Ovary (tissue), 9 donors: Measurements from ENCODE around the gene GSG1. TPM values are rescaled to one million over a fixed set of nuclear protein-coding genes. Genes with fewer than 3 reads are reported as not detected.

Experiments used
- DNase-seq, 5 donors: peaks; one replicate each; pipeline ENCODE4 v3.0.0-alpha.2; 2019 to 2020
- H3K27ac ChIP-seq, 2 donors: fragments of 200-600 bp; one replicate each; pipeline versions ENCODE4 v1.5.1 to v1.8.0; 2019 to 2022
- H3K27me3 ChIP-seq: fragments of 200-600 bp; one replicate; pipeline ENCODE4 v1.8.0; 2022
- H3K36me3 ChIP-seq: fragments of 200-600 bp; sonication (generic); one replicate; pipeline ENCODE4 v1.5.1; 2019
- H3K4me1 ChIP-seq: one replicate; pipeline ENCODE4 v1.8.1; 2013; ENCODE audit warnings: mild to moderate bottlenecking, moderate library complexity; ENCODE audit not compliant: insufficient read depth
- H3K4me3 ChIP-seq: fragments of 200-600 bp; sonication (generic); one replicate; pipeline ENCODE4 v1.5.1; 2017
- H3K9me3 ChIP-seq, 2 donors: fragments of 200-600 bp in 1 of 2; sonication (generic) in 1 of 2; one replicate each; pipeline versions ENCODE4 v1.5.1 to v1.8.1; 2013 to 2019; ENCODE audit warnings: mild to moderate bottlenecking in 1 of 2, moderate library complexity in 1 of 2
- CTCF ChIP-seq, 3 donors: fragments of 450-650 bp in 2 of 3; fragments of 200-600 bp in 1 of 3; IDR thresholded peaks; one replicate each; pipeline versions ENCODE4 v1.5.1 to v1.8.0; 2016 to 2022; ENCODE audit warnings: antibody characterized with exemption in 3 of 3, mild to moderate bottlenecking in 1 of 3
- EP300 ChIP-seq: sonication (generic); formaldehyde crosslinking; IDR thresholded peaks from one replicate; pipeline ENCODE4 v1.6.1; 2017; ENCODE audit warnings: antibody characterized with exemption
- POLR2A ChIP-seq: fragments of 450-650 bp; IDR thresholded peaks from one replicate; pipeline ENCODE4 v1.6.1; 2017; ENCODE audit warnings: antibody characterized with exemption, mild to moderate bottlenecking, moderate library complexity
- WGBS, 3 donors: extraction: QIAGEN DNeasy Blood & Tissue Kit in 1 of 3; methylation state at CpG; one replicate each; pipeline versions ENCODE4 v1.1.5 to v1.1.7; 2013 to 2017; 5-methylcytosine and 5-hydroxymethylcytosine counted together
- intact Hi-C, 4 donors: fragments of 100-400 bp; cut with DNase I; formaldehyde crosslinking; loops; one replicate each; pipeline versions ENCODE4 v1.11.0 to v1.15.1; 2022 to 2023
- polyA plus RNA-seq, 2 donors: library from polyadenylated mRNA; stranded (reverse); fragments of 200-250 nt in 1 of 2; fragments of 350-450 nt in 1 of 2; fragmentation: Illumina TruSeq in 1 of 2; extraction: RNeasy Lipid Tissue Mini Kit (QIAGEN cat#74804) in 1 of 2; gene quantifications; one replicate each; pipeline ENCODE4 v1.2.3, GENCODE V29; 2013 to 2014
- total RNA-seq, 7 donors: library from RNA; depleted of rRNA in 2 of 7; stranded (reverse); fragments of >200 nt in 2 of 7; fragmentation: NEBNext Ultra II Directional in 3 of 7; extraction: Animal tissue kit (Norgen Biotek cat#: 25700) in 3 of 7; gene quantifications; one replicate each; pipeline versions ENCODE4 v1.1.0 to v1.2.4, GENCODE V29; 2016 to 2023
- donor health status: DM: no; HTN: no; CAD: no; lungs with moderate emphysema.
- donor health status: DM: no; HTN: no; CAD: no.
- donor health status: Bipolar disorder and iron deficiency.
- donor health status: DM: yes; HTN: yes; CAD: no.
- donor health status: DM: no; HTN: no; CAD: no.
- donor health status: DM: yes; HTN: yes; CAD: no.

GSG1 gene
- total and polyA plus RNA-seq, 9 donors, result 0.33 to 0.43 TPM; not detected in 7

- Histone ChIP-seq H3K4me3 (no peak overlapping the region), H3K27ac (peak overlapping the region in 1 of 2 donors; percentile 94), H3K36me3 (no peaks in the 10 kb centered on the region), H3K9me3 (no peaks in the 10 kb centered on the region), H3K27me3 (no peaks in the 10 kb centered on the region), H3K4me1 (peaks cover 4% of the 10 kb centered on the region)
- TF ChIP-seq CTCF (IDR thresholded peaks at IDR 0.05) (no peak), EP300 (no peak), POLR2A (no peak)
- intact Hi-C loops, result loop anchor here (5.0 to 10.0 kb wide), 7 partner anchors 95 to 308 kb away; partner anchors contain the start of gene EMP1 (in 1 of the 4)
- DNase-seq, result no peak
- 86 to 96% (median 95%) methylated on average over 10 of the region's 10 CpGs for WGBS, 3 donors
Observed at GRCh38 chr12:13099844-13100604, 3.4 kb downstream of the GSG1 start.

- peaks cover 4% of the 10 kb centered on the region for H3K4me1 ChIP-seq
- no peaks in the 10 kb centered on the region for H3K36me3 ChIP-seq
- no peaks in the 10 kb centered on the region for H3K27me3 ChIP-seq
- WGBS, 3 donors, result 74 to 81% (median 81%) methylated on average over 8 of the region's 8 CpGs
- intact Hi-C loops, result loop anchor here (5.0 to 10.0 kb wide), 6 partner anchors 108 to 307 kb away; no protein-coding TSS in a partner anchor
- no peaks in the 10 kb centered on the region for H3K9me3 ChIP-seq
- DNase-seq, result no peak
- H3K4me3 ChIP-seq, result no peak overlapping the region
- H3K27ac ChIP-seq, result no peak overlapping the region
- TF ChIP-seq CTCF (IDR thresholded peaks at IDR 0.05) (no peak), EP300 (no peak), POLR2A (no peak)
Observed at GRCh38 chr12:13099066-13099843, 4.2 kb downstream of the GSG1 start.

- DNase-seq, result no peak
- Histone ChIP-seq H3K9me3 (no peaks in the 10 kb centered on the region), H3K4me3 (peak overlapping the region; percentile 25), H3K36me3 (no peaks in the 10 kb centered on the region), H3K27ac (no peak overlapping the region), H3K27me3 (no peaks in the 10 kb centered on the region), H3K4me1 (peaks cover 8% of the 10 kb centered on the region)
- 18 to 31% (median 29%) methylated on average over 9 of the region's 9 CpGs for WGBS, 3 donors
- TF ChIP-seq POLR2A (no peak), CTCF (IDR thresholded peaks at IDR 0.05) (no peak), EP300 (no peak)
- intact Hi-C loops, result loop anchor here (5.0 to 10.0 kb wide), 6 partner anchors 110 to 305 kb away; no protein-coding TSS in a partner anchor
Observed at GRCh38 chr12:13097491-13098011, 5.9 kb downstream of the GSG1 start.

- Histone ChIP-seq H3K27ac (no peak overlapping the region), H3K27me3 (no peaks in the 10 kb centered on the region), H3K4me3 (no peak overlapping the region), H3K4me1 (peaks cover 6% of the 10 kb centered on the region), H3K9me3 (no peaks in the 10 kb centered on the region), H3K36me3 (no peaks in the 10 kb centered on the region)
- intact Hi-C loops, result loop anchor here (5.0 to 10.0 kb wide), 6 partner anchors 112 to 303 kb away; no protein-coding TSS in a partner anchor
- DNase-seq, result no peak
- no peak for TF ChIP-seq EP300
- no peak for TF ChIP-seq POLR2A
- no peak for TF ChIP-seq CTCF (IDR thresholded peaks at IDR 0.05)
- WGBS, 3 donors, result 49 to 71% (median 64%) methylated on average over 8 of the region's 8 CpGs
Observed at GRCh38 chr12:13095266-13095995, 8.0 kb downstream of the GSG1 start.
